Panc1 (cell line): ENCODE data around the gene UNC80.
A peak's percentile ranks its signal among the peaks of the same experiment; 100 is the strongest.

ENCODE experiments used
- POLR2AphosphoS5 ChIP-seq: IDR thresholded peaks from 2 replicates; pipeline ENCODE4 v1.6.1; 2012; ENCODE audit warnings: mild to moderate bottlenecking, low read depth, low read length, moderate library complexity
- SIN3A ChIP-seq: IDR thresholded peaks from 2 replicates; pipeline ENCODE4 v1.6.1; 2012; ENCODE audit warnings: low read depth, mild to moderate bottlenecking, low read length, moderate library complexity, borderline replicate concordance; ENCODE audit not compliant: insufficient read depth
- TCF7L2 ChIP-seq: IDR thresholded peaks from 2 replicates; pipeline ENCODE4 v1.6.1; 2011; ENCODE audit warnings: mild to moderate bottlenecking, low read depth, low read length, inconsistent platforms
- TF ChIP-seq, protein P1 (sequence below): fragments of 450-650 bp; IDR thresholded peaks from 2 replicates; pipeline ENCODE4 v1.5.1; 2017; ENCODE audit warnings: mild to moderate bottlenecking
- TF ChIP-seq, protein P2 (sequence below), 2 experiments: IDR thresholded peaks; 2 replicates each; pipeline ENCODE4 v1.6.1; 2011 to 2012; ENCODE audit warnings: low read depth in 2 of 2, control low read depth in 1 of 2, low read length in 1 of 2, mild to moderate bottlenecking in 1 of 2, moderate library complexity in 1 of 2; ENCODE audit not compliant: insufficient read depth in 1 of 2

DNA sequence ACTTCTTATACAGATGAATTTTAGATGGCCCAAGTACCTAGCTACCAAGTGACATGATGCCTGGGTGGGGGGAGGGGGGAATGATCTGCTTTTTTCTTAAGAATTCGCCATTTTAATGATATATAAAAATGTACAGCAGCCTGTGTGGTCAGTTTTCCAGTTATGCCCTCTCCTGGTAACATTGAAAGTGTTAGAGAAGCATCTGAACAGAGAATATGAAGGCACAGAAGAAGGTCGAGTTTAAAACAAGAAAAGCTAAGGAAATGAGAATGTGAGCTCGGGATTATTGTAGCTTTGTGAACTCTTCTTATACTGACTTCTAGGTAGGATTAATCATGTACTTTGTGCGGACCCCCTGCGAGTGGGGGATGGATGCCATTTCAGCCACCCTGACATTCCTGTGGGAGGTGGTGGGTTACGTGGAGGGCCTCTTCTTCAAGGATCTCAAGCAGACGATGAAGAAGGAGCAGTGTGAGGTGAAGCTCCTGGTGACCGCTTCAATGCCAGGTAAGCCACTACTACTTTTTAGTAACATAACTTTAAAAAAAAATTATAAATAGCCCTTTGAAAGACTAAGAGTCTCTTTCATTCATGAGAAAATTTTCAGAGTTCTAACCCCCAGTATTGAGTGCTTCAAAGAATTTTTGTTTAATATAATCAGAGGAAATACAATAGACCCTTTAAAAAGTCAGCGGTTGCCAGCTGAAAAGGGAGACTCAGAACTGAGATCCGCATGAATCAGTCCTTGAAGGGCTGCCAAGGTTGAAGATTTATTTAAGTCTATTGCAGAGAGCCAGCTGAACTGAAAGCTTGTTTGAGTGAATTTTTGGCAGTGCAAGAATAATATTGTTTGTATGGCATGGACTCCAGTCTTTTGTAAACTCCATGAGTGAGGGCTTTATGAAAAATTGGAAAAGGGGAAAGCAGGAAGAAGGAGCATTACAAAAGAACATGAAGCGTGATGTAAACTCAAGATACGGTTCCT lies 162.2 kb downstream of the UNC80 start:
- TF ChIP-seq, protein P1, sequence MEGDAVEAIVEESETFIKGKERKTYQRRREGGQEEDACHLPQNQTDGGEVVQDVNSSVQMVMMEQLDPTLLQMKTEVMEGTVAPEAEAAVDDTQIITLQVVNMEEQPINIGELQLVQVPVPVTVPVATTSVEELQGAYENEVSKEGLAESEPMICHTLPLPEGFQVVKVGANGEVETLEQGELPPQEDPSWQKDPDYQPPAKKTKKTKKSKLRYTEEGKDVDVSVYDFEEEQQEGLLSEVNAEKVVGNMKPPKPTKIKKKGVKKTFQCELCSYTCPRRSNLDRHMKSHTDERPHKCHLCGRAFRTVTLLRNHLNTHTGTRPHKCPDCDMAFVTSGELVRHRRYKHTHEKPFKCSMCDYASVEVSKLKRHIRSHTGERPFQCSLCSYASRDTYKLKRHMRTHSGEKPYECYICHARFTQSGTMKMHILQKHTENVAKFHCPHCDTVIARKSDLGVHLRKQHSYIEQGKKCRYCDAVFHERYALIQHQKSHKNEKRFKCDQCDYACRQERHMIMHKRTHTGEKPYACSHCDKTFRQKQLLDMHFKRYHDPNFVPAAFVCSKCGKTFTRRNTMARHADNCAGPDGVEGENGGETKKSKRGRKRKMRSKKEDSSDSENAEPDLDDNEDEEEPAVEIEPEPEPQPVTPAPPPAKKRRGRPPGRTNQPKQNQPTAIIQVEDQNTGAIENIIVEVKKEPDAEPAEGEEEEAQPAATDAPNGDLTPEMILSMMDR: peak; percentile 21; the same call in 1 of the 2 replicates
- TF ChIP-seq SIN3A: no peak
- TF ChIP-seq TCF7L2: no peak
- TF ChIP-seq, protein P2, sequence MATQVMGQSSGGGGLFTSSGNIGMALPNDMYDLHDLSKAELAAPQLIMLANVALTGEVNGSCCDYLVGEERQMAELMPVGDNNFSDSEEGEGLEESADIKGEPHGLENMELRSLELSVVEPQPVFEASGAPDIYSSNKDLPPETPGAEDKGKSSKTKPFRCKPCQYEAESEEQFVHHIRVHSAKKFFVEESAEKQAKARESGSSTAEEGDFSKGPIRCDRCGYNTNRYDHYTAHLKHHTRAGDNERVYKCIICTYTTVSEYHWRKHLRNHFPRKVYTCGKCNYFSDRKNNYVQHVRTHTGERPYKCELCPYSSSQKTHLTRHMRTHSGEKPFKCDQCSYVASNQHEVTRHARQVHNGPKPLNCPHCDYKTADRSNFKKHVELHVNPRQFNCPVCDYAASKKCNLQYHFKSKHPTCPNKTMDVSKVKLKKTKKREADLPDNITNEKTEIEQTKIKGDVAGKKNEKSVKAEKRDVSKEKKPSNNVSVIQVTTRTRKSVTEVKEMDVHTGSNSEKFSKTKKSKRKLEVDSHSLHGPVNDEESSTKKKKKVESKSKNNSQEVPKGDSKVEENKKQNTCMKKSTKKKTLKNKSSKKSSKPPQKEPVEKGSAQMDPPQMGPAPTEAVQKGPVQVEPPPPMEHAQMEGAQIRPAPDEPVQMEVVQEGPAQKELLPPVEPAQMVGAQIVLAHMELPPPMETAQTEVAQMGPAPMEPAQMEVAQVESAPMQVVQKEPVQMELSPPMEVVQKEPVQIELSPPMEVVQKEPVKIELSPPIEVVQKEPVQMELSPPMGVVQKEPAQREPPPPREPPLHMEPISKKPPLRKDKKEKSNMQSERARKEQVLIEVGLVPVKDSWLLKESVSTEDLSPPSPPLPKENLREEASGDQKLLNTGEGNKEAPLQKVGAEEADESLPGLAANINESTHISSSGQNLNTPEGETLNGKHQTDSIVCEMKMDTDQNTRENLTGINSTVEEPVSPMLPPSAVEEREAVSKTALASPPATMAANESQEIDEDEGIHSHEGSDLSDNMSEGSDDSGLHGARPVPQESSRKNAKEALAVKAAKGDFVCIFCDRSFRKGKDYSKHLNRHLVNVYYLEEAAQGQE (IDR thresholded peaks at IDR 0.05; ENCODE audit: insufficient read depth in 1 of 2, low read depth in 2 of 2, low read length in 1 of 2): no peak
- TF ChIP-seq POLR2AphosphoS5: no peak
